ENCODE data around the gene ACD. TPM values are rescaled to one million over a fixed set of nuclear protein-coding genes. Genes with fewer than 3 reads are reported as not detected.
"Not testable (repeated sequence)": the region's sequence is repeated elsewhere in the genome, so short reads cannot be mapped to it uniquely, and the experiment has no call there.

Gene ACD
- total and polyA plus RNA-seq, 8 donors = 12.9 to 27.5 (median 23.2) TPM

GRCh38 chr16:67699265-67699664 lies 39.2 kb upstream of the ACD start:
- peaks cover 0 to 8% of the 10 kb centered on the region in 2 donors for H3K36me3 ChIP-seq
- intact Hi-C loops (cut with DNase I) = no loop called here
- DNase-seq (no peak), ATAC-seq (no peak)
- no peaks in the 10 kb centered on the region for H3K9me3 ChIP-seq
- peaks cover 0 to 28% of the 10 kb centered on the region in 2 donors for H3K4me1 ChIP-seq
- no peak for TF ChIP-seq CTCF (IDR thresholded peaks at IDR 0.05)
- H3K27me3 ChIP-seq = no peaks in the 10 kb centered on the region
- H3K27ac ChIP-seq = no peak overlapping the region
- no peak overlapping the region for H3K4me3 ChIP-seq

GRCh38 chr16:67697422-67698185 lies 37.5 kb upstream of the ACD start:
- ATAC-seq (no peak), DNase-seq (no peak)
- Histone ChIP-seq H3K9me3 (no peaks in the 10 kb centered on the region), H3K4me3 (no peak overlapping the region), H3K27me3 (no peaks in the 10 kb centered on the region), H3K4me1 (peaks cover 0 to 23% of the 10 kb centered on the region in 2 donors), H3K27ac (peak overlapping the region in 1 of 2 donors; percentile 75), H3K36me3 (peaks cover 0 to 8% of the 10 kb centered on the region in 2 donors)
- intact Hi-C loops (cut with DNase I) = no loop called here
- TF ChIP-seq CTCF (IDR thresholded peaks at IDR 0.05) = no peak

GRCh38 chr16:67694611-67695010 lies 34.6 kb upstream of the ACD start:
- no peaks in the 10 kb centered on the region for H3K27me3 ChIP-seq
- H3K4me1 ChIP-seq = peaks cover 0 to 25% of the 10 kb centered on the region in 2 donors
- intact Hi-C loops (cut with DNase I) = no loop called here
- H3K9me3 ChIP-seq = no peaks in the 10 kb centered on the region
- DNase-seq (no peak), ATAC-seq (no peak)
- no peak overlapping the region for H3K27ac ChIP-seq
- no peak for TF ChIP-seq CTCF (IDR thresholded peaks at IDR 0.05)
- H3K4me3 ChIP-seq = no peak overlapping the region
- H3K36me3 ChIP-seq = peaks cover 0 to 8% of the 10 kb centered on the region in 2 donors

GRCh38 chr16:67693517-67694285 lies 33.6 kb upstream of the ACD start:
- DNase-seq; intact Hi-C loops (cut with DNase I); H3K27me3 ChIP-seq; H3K4me3 ChIP-seq; H3K36me3 ChIP-seq; ATAC-seq; H3K9me3 ChIP-seq; H3K27ac ChIP-seq: not testable (repeated sequence)
- peaks cover 0 to 31% of the 10 kb centered on the region in 2 donors for H3K4me1 ChIP-seq

GRCh38 chr16:67685388-67686112 lies 25.5 kb upstream of the ACD start:
- no peak for TF ChIP-seq CTCF (IDR thresholded peaks at IDR 0.05)
- H3K36me3 ChIP-seq = peaks cover 0 to 24% of the 10 kb centered on the region in 2 donors
- ATAC-seq (no peak), DNase-seq (peak in 1 of 4 donors; percentile 35)
- intact Hi-C loops (cut with DNase I) = no loop called here
- peaks cover 0 to 33% of the 10 kb centered on the region in 2 donors for H3K4me1 ChIP-seq
- H3K9me3 ChIP-seq = no peaks in the 10 kb centered on the region
- peak overlapping the region; percentile 47 to 78 for H3K27ac ChIP-seq
- no peak overlapping the region for H3K4me3 ChIP-seq
- H3K27me3 ChIP-seq = no peaks in the 10 kb centered on the region

All from left lung (tissue), 10 donors.